K562 (cell line): Measurements from ENCODE around the gene SCAP. TPM values are rescaled to one million over a fixed set of nuclear protein-coding genes. Genes with fewer than 3 reads are reported as not detected.

Experiments used
- AFF1 ChIP-seq, 2 experiments: fragments of 450-650 bp; IDR thresholded peaks; 2 replicates each; pipeline ENCODE4 v1.6.1; 2018; ENCODE audit warnings: mild to moderate bottlenecking in 2 of 2, low read depth in 1 of 2; ENCODE audit not compliant: partially characterized antibody in 2 of 2
- CBFA2T3 ChIP-seq: fragments of 450-650 bp; IDR thresholded peaks from 2 replicates; pipeline ENCODE4 v1.6.1; 2017
- CHD1 ChIP-seq: fragments of 200-600 bp; sonication (generic); IDR thresholded peaks from one replicate; pipeline ENCODE4 v1.6.1; 2012; ENCODE audit warnings: mild to moderate bottlenecking, moderate library complexity, low read length, inconsistent platforms
- EP300 ChIP-seq: IDR thresholded peaks from 2 replicates; pipeline ENCODE4 v1.6.1; 2012; ENCODE audit warnings: low read length, improper control_type of control experiment
- FOXJ2 ChIP-seq: fragments of 200-800 bp; sonication (Bioruptor generic); IDR thresholded peaks from 2 replicates; pipeline ENCODE4 v1.6.1; 2016; ENCODE audit warnings: missing genetic modification characterization, missing compliant biosample characterization
- IRF2 ChIP-seq: sonication (generic); formaldehyde crosslinking; IDR thresholded peaks from 2 replicates; pipeline ENCODE4 v1.8.1; 2022; ENCODE audit warnings: mild to moderate bottlenecking, missing genetic modification reagents
- KAT7 ChIP-seq: sonication (generic); formaldehyde crosslinking; IDR thresholded peaks from 2 replicates; pipeline ENCODE4 v1.8.0; 2022; ENCODE audit warnings: missing genetic modification reagents, mild to moderate bottlenecking, borderline replicate concordance
- KLF13 ChIP-seq: fragments of 450-650 bp; IDR thresholded peaks from 2 replicates; pipeline ENCODE4 v1.6.1; 2016; ENCODE audit warnings: missing genetic modification characterization, low read depth, mild to moderate bottlenecking, missing compliant biosample characterization, moderate library complexity, borderline replicate concordance
- LEF1 ChIP-seq: fragments of 450-650 bp; IDR thresholded peaks from 2 replicates; pipeline ENCODE4 v1.6.1; 2016; ENCODE audit warnings: mild to moderate bottlenecking
- NR2C2 ChIP-seq, 2 experiments: fragments of 200-800 bp in 1 of 2; sonication (Bioruptor generic) in 1 of 2; sonication (generic) in 1 of 2; formaldehyde crosslinking in 1 of 2; IDR thresholded peaks; 2 replicates each; pipeline versions ENCODE4 v1.6.1 to v1.8.0; 2016 to 2022; ENCODE audit warnings: mild to moderate bottlenecking in 1 of 2, missing compliant biosample characterization in 1 of 2, missing genetic modification characterization in 1 of 2, missing genetic modification reagents in 1 of 2
- SAFB ChIP-seq: fragments of 200-400 bp; formaldehyde crosslinking; IDR thresholded peaks from 2 replicates; pipeline ENCODE4 v1.6.1; 2017; ENCODE audit warnings: low read depth, low read length, borderline replicate concordance
- SMARCA4 ChIP-seq: fragments of 450-650 bp; IDR thresholded peaks from 2 replicates; pipeline ENCODE4 v1.6.1; 2016
- SOX6 ChIP-seq: fragments of 450-650 bp; IDR thresholded peaks from 2 replicates; pipeline ENCODE4 v1.6.1; 2014; ENCODE audit warnings: mild to moderate bottlenecking
- TAL1 ChIP-seq: fragments of 450-650 bp; IDR thresholded peaks from 2 replicates; pipeline ENCODE4 v1.6.1; 2016; ENCODE audit warnings: mild to moderate bottlenecking
- ZEB2 ChIP-seq: fragments of 450-650 bp; IDR thresholded peaks from 2 replicates; pipeline ENCODE4 v1.6.1; 2016
- ZNF124 ChIP-seq: sonication (generic); formaldehyde crosslinking; IDR thresholded peaks from 2 replicates; pipeline ENCODE4 v1.8.1; 2022; ENCODE audit warnings: missing genetic modification reagents
- ZNF239 ChIP-seq: fragments of 250-450 bp; sonication (Bioruptor Pico); IDR thresholded peaks from 2 replicates; pipeline ENCODE4 v1.4.0; 2020; ENCODE audit warnings: mild to moderate bottlenecking
- ZNF589 ChIP-seq: fragments of 200-800 bp; sonication (Bioruptor generic); IDR thresholded peaks from 2 replicates; pipeline ENCODE4 v1.6.1; 2016; ENCODE audit warnings: low read depth, missing genetic modification characterization, missing compliant biosample characterization
- ZNF830 ChIP-seq: fragments of 250-450 bp; sonication (Bioruptor Pico); IDR thresholded peaks from 2 replicates; pipeline ENCODE4 v1.5.0; 2021; ENCODE audit warnings: mild to moderate bottlenecking
- polyA plus RNA-seq, 8 experiments: library from polyadenylated mRNA; depleted of rRNA in 4 of 8; stranded (reverse) in 5 of 8; unstranded in 3 of 8; fragments of >200 nt; fragmentation: Nextera tagmentation in 2 of 8; fragmentation: Illumina TruSeq in 1 of 8; extraction: Ambion mirVana in 2 of 8; extraction: Trizol in 1 of 8; gene quantifications; 2 replicates each; pipeline versions ENCODE4 v1.2.1 to v1.2.3, GENCODE V29; 2011 to 2014; ENCODE audit warnings: inconsistent platforms in 1 of 8, missing spikeins in 1 of 8
- total RNA-seq, 7 experiments: library from RNA; depleted of rRNA in 6 of 7; stranded (reverse); fragments of >200 nt in 6 of 7; fragmentation: Illumina TruSeq in 2 of 7; extraction: Trizol in 2 of 7; gene quantifications; 2 replicates each; pipeline versions ENCODE4 v1.2.1 to v1.2.3, GENCODE V29; 2011 to 2021; ENCODE audit warnings: low replicate concordance in 1 of 7
- TF ChIP-seq, protein P1 (sequence below): sonication (generic); formaldehyde crosslinking; IDR thresholded peaks from 2 replicates; pipeline ENCODE4 v1.8.0; 2022; ENCODE audit warnings: mild to moderate bottlenecking, missing genetic modification reagents, borderline replicate concordance
- TF ChIP-seq, protein P2 (sequence below): IDR thresholded peaks from 2 replicates; pipeline ENCODE4 v1.6.1; 2011; ENCODE audit not compliant: insufficient read length; ENCODE audit errors: extremely low read depth
- TF ChIP-seq, protein P3 (sequence below): fragments of 450-650 bp; formaldehyde crosslinking; IDR thresholded peaks from 2 replicates; pipeline ENCODE4 v1.4.0; 2022; ENCODE audit warnings: missing genetic modification characterization

SCAP gene
- total and polyA plus RNA-seq, 9 of the 15 experiments (the other 6 are each of a cell fraction or from before 2014, with no cell fraction given), result 2.6 to 104 (median 37.8) TPM

DNA sequence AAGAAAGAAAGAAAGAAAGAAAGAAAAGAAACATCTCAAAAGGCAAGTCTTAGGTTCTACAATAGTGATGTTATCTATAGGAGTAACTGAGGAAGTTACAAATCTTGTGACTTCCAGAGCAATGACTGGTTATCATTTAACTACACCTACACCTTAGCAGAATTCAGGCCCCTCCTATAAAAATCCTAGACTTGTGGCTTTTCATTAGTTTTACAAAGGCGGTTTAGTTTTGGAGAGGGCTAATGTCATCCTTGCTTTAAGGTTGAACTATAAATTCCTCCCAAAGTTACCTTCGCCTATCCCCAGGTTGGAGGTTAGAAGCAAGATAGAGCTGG lies 4.1 kb upstream of the SCAP start (continued):
- TF ChIP-seq, protein P1, sequence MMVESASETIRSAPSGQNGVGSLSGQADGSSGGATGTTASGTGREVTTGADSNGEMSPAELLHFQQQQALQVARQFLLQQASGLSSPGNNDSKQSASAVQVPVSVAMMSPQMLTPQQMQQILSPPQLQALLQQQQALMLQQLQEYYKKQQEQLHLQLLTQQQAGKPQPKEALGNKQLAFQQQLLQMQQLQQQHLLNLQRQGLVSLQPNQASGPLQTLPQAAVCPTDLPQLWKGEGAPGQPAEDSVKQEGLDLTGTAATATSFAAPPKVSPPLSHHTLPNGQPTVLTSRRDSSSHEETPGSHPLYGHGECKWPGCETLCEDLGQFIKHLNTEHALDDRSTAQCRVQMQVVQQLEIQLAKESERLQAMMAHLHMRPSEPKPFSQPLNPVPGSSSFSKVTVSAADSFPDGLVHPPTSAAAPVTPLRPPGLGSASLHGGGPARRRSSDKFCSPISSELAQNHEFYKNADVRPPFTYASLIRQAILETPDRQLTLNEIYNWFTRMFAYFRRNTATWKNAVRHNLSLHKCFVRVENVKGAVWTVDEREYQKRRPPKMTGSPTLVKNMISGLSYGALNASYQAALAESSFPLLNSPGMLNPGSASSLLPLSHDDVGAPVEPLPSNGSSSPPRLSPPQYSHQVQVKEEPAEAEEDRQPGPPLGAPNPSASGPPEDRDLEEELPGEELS (CRISPR knock-in tag), result no peak
- TF ChIP-seq TAL1, result 0 out of 2 replicates have a peak, but pooled peaks have one; percentile 9
- TF ChIP-seq, protein P2, sequence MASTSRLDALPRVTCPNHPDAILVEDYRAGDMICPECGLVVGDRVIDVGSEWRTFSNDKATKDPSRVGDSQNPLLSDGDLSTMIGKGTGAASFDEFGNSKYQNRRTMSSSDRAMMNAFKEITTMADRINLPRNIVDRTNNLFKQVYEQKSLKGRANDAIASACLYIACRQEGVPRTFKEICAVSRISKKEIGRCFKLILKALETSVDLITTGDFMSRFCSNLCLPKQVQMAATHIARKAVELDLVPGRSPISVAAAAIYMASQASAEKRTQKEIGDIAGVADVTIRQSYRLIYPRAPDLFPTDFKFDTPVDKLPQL, result no peak
- TF ChIP-seq EP300, result 0 out of 2 replicates have a peak, but pooled peaks have one; percentile 28
- no peak for TF ChIP-seq IRF2 (CRISPR knock-in tag)
- no peak for TF ChIP-seq KAT7
- TF ChIP-seq SAFB, result no peak
- peak; percentile 72; the same call in 1 of the 2 replicates for TF ChIP-seq ZEB2
- no peak for TF ChIP-seq ZNF124
- no peak for TF ChIP-seq CHD1
- TF ChIP-seq LEF1, result no peak; the same call in 1 of the 2 replicates
- TF ChIP-seq ZNF589 (CRISPR knock-in tag), result no peak
- TF ChIP-seq FOXJ2, result peak; percentile 48; the same call in 1 of the 2 replicates
- peak; percentile 47; the same call in 1 of the 2 replicates for TF ChIP-seq SMARCA4
- no peak for TF ChIP-seq ZNF239 (CRISPR knock-in tag)
- TF ChIP-seq KLF13 (tag), result no peak
- peak in 1 of 2 experiments; percentile 6 for TF ChIP-seq AFF1 (IDR thresholded peaks at IDR 0.05; ENCODE audit: low read depth in 1 of 2, partially characterized antibody in 2 of 2)
- 0 out of 2 replicates have a peak, but pooled peaks have one; percentile 14 for TF ChIP-seq SOX6
- TF ChIP-seq ZNF830 (CRISPR knock-in tag), result no peak
- TF ChIP-seq NR2C2 (CRISPR knock-in tag; IDR thresholded peaks at IDR 0.05), result no peak
- peak; percentile 42; the same call in 1 of the 2 replicates for TF ChIP-seq NR2C2 (tag; IDR thresholded peaks at IDR 0.05)
- TF ChIP-seq CBFA2T3, result peak; percentile 39; the same call in 1 of the 2 replicates
- TF ChIP-seq, protein P3, sequence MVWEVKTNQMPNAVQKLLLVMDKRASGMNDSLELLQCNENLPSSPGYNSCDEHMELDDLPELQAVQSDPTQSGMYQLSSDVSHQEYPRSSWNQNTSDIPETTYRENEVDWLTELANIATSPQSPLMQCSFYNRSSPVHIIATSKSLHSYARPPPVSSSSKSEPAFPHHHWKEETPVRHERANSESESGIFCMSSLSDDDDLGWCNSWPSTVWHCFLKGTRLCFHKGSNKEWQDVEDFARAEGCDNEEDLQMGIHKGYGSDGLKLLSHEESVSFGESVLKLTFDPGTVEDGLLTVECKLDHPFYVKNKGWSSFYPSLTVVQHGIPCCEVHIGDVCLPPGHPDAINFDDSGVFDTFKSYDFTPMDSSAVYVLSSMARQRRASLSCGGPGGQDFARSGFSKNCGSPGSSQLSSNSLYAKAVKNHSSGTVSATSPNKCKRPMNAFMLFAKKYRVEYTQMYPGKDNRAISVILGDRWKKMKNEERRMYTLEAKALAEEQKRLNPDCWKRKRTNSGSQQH, result no peak
